GM18520 (cell line): Measurements from ENCODE around the gene KDM5A.
"Not testable (repeated sequence)": the region's sequence is repeated elsewhere in the genome, so short reads cannot be mapped to it uniquely, and the experiment has no call there.

ENCODE experiments used
- ATAC-seq: cut with Tn5 transposase; IDR thresholded peaks from one replicate; pipeline ENCODE4 v1.9.1; 2021; ENCODE audit not compliant: unreplicated experiment

KDM5A gene

DNA sequence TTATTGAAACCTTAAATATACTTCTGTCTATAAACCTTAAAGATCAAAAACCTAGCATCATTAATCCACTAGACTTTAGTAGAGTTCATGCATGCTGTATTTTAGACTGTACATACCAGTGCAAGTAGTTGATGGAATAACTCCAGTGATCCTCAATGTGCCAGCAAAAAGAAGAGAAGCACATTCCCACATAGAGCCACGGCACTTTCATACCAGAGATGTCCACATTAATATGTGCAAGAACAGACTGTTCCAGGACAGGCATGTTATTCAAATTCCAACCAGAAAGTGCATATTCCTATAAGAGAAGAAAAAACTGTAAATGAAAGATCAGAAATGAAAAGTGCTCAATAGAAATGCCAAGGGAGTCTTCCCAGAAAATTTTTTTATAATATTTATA, 55.0 kb downstream of the KDM5A start:
- ATAC-seq = no peak

DNA sequence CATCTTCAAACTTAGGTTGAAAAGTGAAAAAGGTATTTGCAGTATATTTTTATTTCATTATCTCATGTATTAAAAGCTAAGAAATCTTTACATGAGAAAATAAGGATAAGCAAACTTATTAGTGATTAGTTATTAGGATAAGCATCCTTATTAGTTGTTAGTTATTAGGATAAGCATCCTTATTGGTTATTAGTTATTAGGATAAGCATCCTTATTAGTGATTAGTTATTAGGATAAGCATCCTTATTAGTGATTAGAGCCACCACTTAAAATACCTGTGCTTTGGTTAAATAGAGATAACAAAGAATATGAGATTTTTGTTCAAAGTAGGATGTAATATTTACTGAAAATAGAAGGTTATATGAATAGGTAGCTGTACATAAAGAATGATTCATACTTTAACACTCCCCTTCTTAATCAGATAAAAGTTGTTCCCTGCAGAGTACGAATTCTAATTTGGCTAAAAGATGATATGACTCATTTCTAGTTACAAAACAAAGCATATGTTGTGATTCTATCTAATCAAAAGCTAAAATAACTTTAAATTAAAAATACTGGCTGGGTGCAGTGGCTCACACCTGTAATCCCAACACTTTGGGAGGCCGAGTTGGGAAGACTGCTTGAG, 56.4 kb downstream of the KDM5A start:
- no peak for ATAC-seq

DNA sequence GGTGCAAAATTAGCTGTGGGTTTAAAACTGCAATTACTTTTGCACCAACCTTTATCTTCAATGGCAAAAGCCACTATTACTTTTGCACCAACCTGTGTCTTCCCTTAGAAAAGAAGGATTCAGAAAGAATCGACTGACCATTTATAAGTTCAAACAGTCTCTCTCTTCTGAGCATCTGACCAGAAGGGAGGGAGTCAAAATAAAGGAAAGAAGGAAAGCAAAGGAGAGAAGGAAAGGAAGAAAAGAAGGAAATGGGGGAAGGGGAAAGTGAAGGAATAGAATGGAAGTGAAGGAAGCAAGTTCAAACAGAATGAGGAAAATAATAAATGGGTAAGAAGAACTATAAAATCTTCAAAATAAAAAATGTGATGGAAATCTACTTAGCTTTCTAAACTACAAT, 57.8 kb downstream of the KDM5A start:
- ATAC-seq = no peak

DNA sequence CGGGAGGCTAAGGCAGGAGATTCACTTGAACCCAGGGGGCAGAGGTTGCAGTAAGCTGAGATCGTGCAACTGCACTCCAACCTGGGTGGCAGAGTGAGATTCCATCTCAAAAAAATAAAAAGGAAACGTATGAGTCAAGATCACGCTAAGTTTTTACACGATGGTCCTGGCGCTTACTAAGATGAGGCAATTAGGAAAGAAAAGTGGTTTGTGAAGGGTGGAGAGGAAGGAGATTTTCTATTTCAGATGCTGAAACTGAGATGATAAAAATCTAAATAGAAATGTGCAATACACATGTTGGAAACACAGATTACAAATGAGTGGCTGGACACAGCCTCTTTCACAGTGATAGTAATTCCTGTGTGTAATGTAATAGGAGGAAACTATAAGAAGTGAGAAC, 63.2 kb downstream of the KDM5A start:
- no peak for ATAC-seq

DNA sequence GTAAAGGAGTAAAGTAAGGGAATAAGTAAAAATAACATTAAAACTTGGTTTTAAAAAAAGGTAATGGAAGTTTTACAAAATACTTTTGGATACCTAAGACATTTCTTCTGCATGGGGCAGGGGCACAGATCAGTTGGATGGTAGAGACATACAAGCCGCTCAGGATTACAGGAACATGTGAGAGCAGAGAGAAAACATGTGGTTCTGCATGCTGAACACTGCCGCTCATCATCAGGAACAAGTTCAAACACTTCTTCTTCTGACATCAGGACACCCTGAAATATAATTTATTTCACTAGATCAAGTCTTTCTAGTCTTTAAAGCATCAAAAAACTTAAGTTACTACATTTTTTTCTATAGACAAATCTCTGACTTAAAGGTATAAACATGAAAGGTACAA, 65.6 kb downstream of the KDM5A start:
- no peak for ATAC-seq

DNA sequence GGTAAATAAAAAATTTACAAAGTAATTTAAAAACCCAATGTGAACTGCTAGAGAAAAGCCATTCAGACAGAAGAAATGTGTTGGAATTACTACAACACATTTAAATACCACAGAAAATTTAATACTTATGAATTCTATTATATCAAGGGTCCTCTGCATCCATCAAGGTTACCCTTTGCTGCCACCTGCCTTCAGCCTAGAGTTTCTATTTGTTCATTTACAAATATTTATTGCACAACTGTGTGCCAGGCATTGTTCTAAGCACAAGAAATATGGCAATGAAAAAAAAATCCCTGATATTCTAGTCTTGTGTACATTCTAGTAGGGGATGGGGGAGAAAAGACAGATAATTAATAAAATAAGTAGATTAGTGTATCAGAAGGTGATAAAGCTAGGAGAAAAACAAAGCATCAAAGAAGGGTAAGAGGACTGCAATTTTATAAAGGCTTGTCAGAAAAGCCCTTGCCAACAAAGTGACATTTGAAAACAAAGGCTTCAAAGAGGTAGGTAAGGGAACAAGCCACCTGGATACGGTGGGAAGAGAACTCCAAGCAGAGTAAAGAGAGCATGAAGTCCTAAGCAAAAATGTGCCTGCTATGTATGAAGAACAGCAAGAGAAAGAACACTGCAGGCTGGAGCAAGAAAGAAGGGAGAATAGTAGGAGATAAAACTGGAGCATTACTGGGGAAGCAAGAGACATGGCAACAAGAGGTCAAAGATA, 67.4 kb downstream of the KDM5A start:
- no peak for ATAC-seq

DNA sequence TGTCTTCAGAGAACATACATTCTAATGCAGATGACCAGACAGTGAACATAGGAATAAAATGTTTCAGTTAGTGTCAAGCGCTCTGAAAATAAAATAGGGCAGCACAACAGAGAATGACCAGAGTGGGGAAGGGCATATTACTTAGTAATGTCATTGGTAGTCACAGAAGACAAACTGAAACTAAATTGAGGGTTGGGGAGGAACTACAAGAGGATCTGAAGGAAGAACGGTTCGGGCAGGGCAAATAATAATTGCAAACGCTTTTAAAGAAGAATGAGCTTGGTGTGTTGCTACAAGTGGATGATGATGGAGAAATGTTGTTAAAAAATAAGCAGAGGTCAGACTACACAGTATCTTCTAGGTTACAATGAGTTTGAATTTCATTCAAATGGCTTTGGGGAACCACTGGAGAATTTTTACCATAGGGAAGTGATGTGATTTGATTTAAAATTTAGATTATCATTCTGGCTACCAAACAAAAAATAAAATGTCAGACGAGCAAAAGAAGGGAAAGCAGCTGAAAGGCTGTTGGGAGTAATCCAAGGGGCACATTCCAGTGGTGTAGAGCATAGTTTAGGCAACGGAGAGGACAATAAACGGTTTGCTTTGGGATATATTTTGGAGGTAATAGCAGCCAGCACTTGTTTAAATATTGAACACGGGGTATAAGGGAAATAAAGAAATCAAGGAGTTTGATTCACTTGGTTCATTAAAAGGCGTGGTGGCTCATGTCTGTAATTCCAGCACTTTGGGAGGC, 70.2 kb downstream of the KDM5A start:
- ATAC-seq = no peak

DNA sequence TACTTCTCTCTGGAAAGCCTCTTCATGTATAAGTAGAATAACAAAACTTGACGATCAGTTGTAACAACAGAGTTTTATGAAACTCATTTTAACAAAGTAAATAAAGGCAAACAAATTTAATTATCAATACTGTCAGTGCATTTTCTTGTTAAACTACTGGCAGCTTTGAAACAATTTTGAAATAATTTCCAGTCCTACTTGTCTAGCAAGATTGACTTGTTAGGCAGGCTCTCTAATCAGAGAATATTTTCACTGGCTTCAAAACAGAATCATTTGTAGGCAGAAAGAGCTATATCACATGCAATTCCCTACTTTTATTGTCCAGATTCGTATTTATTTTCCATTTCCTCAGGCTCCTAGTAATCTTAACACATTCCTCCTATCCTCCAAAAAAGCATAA, 80.6 kb downstream of the KDM5A start:
- no peak for ATAC-seq

DNA sequence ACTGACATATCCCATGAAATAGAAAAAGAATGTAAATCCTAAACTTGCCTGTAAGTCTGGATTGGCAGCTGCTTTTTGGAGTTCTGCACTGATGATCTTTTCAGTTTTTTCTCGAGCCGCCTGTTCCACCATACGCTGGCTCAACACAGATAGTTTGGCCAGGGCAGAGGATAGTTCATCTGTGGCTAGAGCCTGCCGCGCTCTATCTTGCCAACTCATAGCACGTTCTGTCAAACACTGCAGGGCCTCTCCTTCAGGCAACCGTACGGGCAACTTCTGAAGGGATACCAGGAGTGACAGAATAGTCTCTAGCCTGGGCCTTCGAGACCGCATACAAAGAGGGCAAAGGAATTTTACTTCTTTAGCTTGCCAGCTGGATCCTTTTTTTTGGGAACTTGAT, 81.7 kb downstream of the KDM5A start:
- no peak for ATAC-seq

DNA sequence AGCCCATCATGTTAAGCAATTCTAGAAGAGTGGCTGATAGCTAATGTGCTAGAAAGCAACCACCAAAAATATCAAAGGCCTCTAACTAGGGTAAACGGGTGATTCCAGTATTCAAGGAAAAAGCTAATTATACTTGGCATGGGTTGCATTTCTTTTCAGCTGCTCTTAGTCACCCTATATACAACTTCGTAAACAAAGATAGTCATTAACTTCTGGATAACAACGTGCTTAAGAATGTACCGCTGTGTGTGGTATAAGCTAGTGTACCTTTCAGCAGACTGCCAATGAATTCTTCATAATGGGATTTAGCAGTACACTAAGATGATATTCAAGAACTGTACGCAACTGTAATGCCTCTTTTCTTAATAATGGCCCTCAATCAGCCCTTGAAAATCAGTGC, 84.3 kb downstream of the KDM5A start:
- no peak for ATAC-seq

DNA sequence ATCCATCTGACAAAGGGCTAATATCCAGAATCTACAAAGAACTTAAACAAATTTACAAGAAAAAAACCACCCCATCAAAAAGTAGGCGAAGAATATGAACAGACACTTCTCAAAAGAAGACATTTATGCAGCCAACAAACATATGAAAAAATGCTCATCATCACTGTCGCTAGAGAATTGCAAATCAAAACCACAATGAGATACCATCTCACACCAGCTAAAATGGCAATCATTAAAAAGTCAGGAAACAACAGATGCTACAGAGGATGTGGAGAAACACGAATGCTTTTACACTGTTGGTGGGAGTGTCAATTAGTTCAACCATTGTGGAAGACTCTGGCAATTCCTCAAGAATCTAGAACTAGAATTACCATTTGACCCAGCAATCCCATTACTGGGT, 86.4 kb downstream of the KDM5A start:
- not testable (repeated sequence) for ATAC-seq

DNA sequence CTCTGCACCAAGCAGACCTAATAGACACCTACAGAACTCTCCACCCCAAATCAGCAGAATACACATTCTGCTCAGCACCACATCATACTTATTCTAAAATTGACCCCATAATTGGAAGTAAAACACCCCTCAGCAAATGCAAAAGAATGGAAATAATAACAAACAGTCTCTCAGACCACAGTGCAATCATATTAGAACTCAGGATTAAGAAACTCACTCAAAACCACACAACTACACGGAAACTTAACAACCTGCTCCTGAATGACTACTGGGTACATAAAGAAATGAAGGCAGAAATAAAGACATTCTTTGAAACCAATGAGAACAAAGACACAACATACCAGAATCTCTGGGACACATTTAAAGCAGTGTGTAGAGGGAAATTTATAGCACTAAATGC, 89.0 kb downstream of the KDM5A start:
- not testable (repeated sequence) for ATAC-seq

DNA sequence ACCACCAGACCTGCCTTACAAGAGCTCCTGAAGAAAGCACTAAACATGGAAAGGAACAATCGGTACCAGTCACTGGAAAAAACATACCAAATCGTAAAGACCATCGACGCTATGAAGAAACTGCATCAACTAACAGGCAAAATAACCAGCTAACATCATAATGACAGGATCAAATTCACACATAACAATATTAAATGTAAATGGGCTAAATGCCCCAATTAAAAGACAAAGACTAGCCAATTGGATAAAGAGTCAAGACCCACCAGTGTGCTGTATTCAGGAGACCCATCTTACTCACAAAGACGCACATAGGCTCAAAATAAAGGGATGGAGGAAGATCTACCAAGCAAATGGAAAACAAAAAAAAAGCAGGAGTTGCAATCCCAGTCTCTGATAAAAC, 89.6 kb downstream of the KDM5A start:
- not testable (repeated sequence) for ATAC-seq

DNA sequence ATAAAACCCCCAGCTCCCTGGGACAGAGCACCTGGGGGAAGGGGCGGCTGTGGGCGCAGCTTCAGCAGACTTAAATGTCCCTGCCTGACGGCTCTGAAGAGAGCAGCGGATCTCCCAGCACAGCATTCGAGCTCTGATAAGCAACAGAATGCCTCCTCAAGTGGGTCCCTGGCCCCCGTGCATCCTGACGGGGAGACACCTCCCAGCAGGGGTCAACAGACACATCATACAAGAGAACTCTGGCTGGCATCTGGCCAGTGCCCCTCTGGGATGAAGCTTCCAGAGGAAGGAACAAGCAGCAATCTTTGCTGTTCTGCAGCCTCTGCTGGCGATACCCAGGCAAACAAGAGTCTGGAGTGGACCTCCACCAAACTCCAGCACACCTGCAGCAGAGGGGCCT, 91.1 kb downstream of the KDM5A start:
- ATAC-seq = not testable (repeated sequence)

DNA sequence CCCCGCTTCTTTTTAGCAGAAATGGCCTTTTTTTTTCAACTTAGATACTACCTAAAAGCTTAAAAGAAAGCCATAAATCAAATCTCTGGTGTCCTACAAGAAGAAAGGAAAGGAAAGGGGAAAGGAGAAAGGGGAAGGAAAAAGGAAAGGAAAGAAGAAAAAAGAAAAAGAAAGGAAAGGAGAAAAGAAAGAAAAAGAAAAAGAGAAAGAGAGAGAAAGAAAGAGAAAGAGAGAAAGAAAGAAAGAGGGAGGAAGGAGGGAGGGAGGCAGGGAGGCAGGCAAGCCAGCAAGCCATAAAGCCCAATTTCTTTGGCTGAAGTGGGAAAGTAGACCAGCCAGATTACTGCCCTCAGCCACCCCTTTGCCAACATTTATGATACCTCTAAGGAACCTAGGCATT, 94.0 kb downstream of the KDM5A start:
- ATAC-seq = no peak

DNA sequence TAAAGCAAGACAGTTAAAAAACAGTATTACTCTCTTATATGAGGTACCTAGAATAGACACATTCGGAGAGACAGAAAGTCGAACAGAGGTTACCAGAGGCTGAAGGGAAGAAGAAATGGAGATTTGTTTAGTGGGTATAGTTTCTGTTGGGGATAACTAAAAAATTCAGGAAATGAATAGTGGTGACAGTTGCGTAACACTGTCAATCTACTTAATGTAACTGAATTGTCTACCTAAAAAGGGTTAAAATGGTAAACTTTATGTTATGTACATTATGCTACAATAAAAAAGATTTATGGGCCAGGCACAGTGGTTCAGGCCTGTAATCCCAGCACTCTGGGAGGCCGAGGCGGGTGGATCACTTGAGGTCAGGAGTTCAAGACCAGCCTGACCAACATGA, 95.9 kb downstream of the KDM5A start:
- ATAC-seq = no peak

DNA sequence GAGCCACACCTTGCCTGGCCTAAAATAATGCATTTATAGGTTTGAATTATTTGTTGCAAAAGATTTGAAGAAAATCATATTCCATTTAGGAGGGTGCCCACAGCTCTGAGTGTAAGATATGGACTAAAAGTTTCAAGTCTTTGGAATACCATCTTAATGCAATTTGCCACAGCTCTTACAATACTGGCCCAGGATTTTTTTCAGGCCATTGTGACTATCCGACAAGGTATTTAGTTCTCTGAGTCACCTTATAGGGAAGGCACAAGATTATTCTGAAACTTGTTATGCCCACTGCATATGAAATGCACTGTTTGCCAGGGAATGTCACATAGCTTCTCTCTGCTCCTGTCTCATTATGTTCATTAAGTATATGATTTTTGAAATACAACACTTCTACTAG, 96.9 kb downstream of the KDM5A start:
- no peak for ATAC-seq

DNA sequence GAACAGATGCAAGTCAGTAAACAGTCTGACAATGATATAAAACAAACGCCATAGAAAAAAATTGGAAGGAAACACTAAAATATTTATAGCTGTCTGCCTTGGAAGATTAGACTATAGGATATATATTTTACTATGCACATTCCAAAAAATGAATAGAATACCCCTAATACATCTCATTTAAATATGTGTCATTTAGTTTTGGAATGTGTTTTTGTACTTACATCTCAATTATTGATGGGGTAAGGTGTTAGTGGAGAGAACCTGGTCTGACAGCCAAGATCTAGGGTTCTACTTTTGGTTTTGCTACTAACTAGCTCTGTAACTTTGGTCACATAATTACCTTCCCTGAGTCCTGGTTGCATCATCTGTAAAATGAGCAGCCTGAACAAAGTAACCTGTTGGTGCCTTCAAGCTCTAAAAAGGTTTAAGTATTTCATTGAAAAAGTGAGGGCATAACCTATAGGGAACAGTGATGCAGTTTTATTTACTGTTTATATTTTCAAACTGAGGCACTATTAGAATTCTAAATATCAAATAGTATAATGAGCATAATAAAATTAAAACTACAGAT, 97.9 kb downstream of the KDM5A start:
- ATAC-seq = no peak

DNA sequence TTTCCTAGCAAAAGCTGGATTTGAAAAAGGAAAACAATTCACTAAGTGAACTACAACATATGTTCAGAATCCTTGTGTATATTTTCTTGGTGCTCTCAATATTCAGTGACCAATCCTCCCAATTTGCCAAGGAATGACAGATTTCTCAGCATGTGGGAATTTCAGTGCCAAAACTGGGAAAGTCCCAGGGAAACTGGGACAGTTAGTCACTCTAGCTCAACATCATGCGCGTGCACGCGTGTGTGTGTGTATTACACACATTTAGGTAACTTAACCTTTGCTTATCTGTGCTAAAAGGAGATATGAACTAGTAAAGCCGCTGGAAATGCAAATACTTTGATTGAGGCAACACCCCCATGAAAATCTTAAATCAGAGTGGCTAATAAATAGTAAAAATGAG, 100.4 kb downstream of the KDM5A start:
- ATAC-seq = no peak

DNA sequence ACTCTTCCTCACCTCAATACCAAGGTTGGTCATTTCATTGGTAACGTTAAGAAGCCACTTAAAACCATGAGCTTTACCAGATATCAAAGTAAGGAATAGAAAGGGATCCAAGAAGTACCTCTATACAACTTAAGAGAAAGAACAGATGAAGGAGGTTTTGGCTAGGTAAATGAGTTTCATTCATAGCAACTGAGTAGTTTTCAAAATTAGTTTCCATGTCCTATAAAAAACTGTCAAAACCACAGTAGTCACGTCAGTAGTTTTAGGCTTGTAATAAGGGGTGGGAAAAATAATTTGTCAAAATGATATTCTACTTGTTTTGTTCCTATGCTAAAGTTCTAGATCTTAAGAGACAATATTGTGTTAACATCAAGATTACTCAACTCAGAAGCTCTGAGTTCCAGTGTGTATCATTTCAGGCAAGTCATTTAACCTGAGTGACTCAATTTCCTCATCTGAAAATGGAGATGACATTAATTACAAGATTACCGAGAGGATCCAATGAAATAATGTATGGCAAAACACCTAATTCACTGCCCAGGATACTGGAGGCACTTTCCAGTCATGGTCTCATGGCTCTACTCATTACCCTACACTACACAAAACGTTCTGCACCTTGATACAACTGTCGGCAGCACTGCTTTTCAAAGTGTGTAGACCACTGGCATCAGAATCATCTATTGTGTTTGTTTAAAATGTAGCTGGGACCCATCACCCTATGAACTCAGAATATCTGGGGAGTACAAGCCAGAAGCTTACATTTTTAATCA, 102.4 kb downstream of the KDM5A start:
- no peak for ATAC-seq

DNA sequence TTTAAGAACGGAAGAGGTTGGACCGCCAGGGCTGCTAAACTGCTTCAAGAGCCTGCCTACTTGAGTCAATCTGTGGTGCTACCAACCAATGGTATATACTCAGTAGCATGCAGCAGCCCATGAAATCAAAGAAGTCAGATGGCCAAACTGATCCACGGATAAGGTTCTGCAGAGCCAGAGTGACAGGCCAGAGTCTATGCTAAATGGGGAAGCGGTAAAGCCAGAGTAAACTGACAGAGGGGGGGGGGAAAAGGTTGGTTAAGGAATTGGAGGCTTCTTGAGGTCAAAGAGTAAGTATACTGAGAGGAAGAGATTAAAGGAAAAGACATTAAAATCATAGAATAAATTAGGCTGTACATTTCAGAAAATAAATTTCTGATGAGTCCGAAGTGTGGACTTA, 111.1 kb downstream of the KDM5A start:
- ATAC-seq = no peak
